Loucy (cell line): ENCODE results near the gene ATG16L2.

ENCODE experiments used
- CTCF ChIP-seq: fragments of 200-600 bp; sonication (generic); conservative IDR thresholded peaks from 2 replicates; pipeline ENCODE4 v1.5.1; 2014; ENCODE audit warnings: mild to moderate bottlenecking, antibody characterized with exemption, low read length
- EZH2phosphoT487 ChIP-seq: fragments of 200-600 bp; IDR thresholded peaks from 2 replicates; pipeline ENCODE4 v1.6.1; 2018; ENCODE audit warnings: antibody characterized with exemption, mild to moderate bottlenecking, moderate library complexity, borderline replicate concordance

- TF ChIP-seq CTCF: no peak
- no peak for TF ChIP-seq EZH2phosphoT487
Measured at GRCh38 chr11:72772059-72772458, 42.2 kb upstream of the ATG16L2 start.
